Measurements from ENCODE around the gene HAO1. TPM values are rescaled to one million over a fixed set of nuclear protein-coding genes. Genes with fewer than 3 reads are reported as not detected.

Gene HAO1
- total RNA-seq, 2 experiments from 2014 or later, result not detected

Other genes with a start within 250 kb of the HAO1 start
- gene TMX4, start 79.3 kb upstream of the HAO1 start, total RNA-seq, result 10 to 100 TPM; 21.2 to 21.8 TPM
- gene PLCB1, start 191.8 kb upstream of the HAO1 start, total RNA-seq, result 1 to 10 TPM; 3.1 to 3.6 TPM